Measurements from ENCODE around the gene THRAP3.
A peak's percentile ranks its signal among the peaks of the same experiment; 100 is the strongest.
"Not testable (repeated sequence)": the region's sequence is repeated elsewhere in the genome, so short reads cannot be mapped to it uniquely, and the experiment has no call there.

THRAP3 gene

GRCh38 chr1:36248250-36248894 lies 24.1 kb downstream of the THRAP3 start:
- DNase-seq (ENCODE audit: low read depth in 2 of 2, low spot score in 1 of 2), result no peak

- no peak for DNase-seq (ENCODE audit: low read depth in 2 of 2, low spot score in 1 of 2)
Measured at GRCh38 chr1:36251794-36252481, 27.7 kb downstream of the THRAP3 start.

- not testable (repeated sequence) for DNase-seq (ENCODE audit: low read depth in 2 of 2, low spot score in 1 of 2)
Measured at GRCh38 chr1:36252482-36252824, 28.2 kb downstream of the THRAP3 start.

GRCh38 chr1:36253161-36253862 lies 29.1 kb downstream of the THRAP3 start:
- no peak for DNase-seq (ENCODE audit: low read depth in 2 of 2, low spot score in 1 of 2)

GRCh38 chr1:36256558-36257374 lies 32.5 kb downstream of the THRAP3 start:
- no peak for DNase-seq (ENCODE audit: low read depth in 2 of 2, low spot score in 1 of 2)

GRCh38 chr1:36257375-36257767 lies 33.1 kb downstream of the THRAP3 start:
- DNase-seq (ENCODE audit: low read depth in 2 of 2, low spot score in 1 of 2), result no peak

GRCh38 chr1:36258960-36259344 lies 34.7 kb downstream of the THRAP3 start:
- DNase-seq (ENCODE audit: low read depth in 2 of 2, low spot score in 1 of 2), result no peak

- DNase-seq (ENCODE audit: low read depth in 2 of 2, low spot score in 1 of 2), result no peak
Measured at GRCh38 chr1:36268981-36269380, 44.7 kb downstream of the THRAP3 start.

- no peak for DNase-seq (ENCODE audit: low read depth in 2 of 2, low spot score in 1 of 2)
Measured at GRCh38 chr1:36269408-36269838, 45.2 kb downstream of the THRAP3 start.

- DNase-seq (ENCODE audit: low read depth in 2 of 2, low spot score in 1 of 2), result no peak
Measured at GRCh38 chr1:36273024-36273423, 48.8 kb downstream of the THRAP3 start.

- DNase-seq (ENCODE audit: low read depth in 2 of 2, low spot score in 1 of 2), result no peak
Measured at GRCh38 chr1:36274201-36274600, 50.0 kb downstream of the THRAP3 start.

GRCh38 chr1:36276688-36277087 lies 52.4 kb downstream of the THRAP3 start:
- no peak for DNase-seq (ENCODE audit: low read depth in 2 of 2, low spot score in 1 of 2)

- no peak for DNase-seq (ENCODE audit: low read depth in 2 of 2, low spot score in 1 of 2)
Measured at GRCh38 chr1:36279110-36279788, 55.0 kb downstream of the THRAP3 start.

GRCh38 chr1:36279789-36280296 lies 55.6 kb downstream of the THRAP3 start:
- no peak for DNase-seq (ENCODE audit: low read depth in 2 of 2, low spot score in 1 of 2)

- DNase-seq (ENCODE audit: low read depth in 2 of 2, low spot score in 1 of 2), result no peak
Measured at GRCh38 chr1:36284061-36284460, 59.8 kb downstream of the THRAP3 start.

- DNase-seq (ENCODE audit: low read depth in 2 of 2, low spot score in 1 of 2), result no peak
Measured at GRCh38 chr1:36284517-36284916, 60.3 kb downstream of the THRAP3 start.

- peak; percentile 26 to 32 for DNase-seq (ENCODE audit: low read depth in 2 of 2, low spot score in 1 of 2)
Measured at GRCh38 chr1:36285443-36286101, 61.3 kb downstream of the THRAP3 start.

GRCh38 chr1:36286802-36287201 lies 62.6 kb downstream of the THRAP3 start:
- DNase-seq (ENCODE audit: low read depth in 2 of 2, low spot score in 1 of 2), result no peak

GRCh38 chr1:36287595-36287994 lies 63.4 kb downstream of the THRAP3 start:
- DNase-seq (ENCODE audit: low read depth in 2 of 2, low spot score in 1 of 2), result no peak

GRCh38 chr1:36295390-36295789 lies 71.1 kb downstream of the THRAP3 start:
- DNase-seq (ENCODE audit: low read depth in 2 of 2, low spot score in 1 of 2), result no peak

Data from stimulated activated CD8-positive, alpha-beta memory T cell treated with anti-CD3 and anti-CD28 coated beads, Interleukin-4, amount 100 ng/mL, for 1 hour (primary cell).